ENCODE measurements around the gene KCNIP4. TPM values are rescaled to one million over a fixed set of nuclear protein-coding genes. Genes with fewer than 3 reads are reported as not detected.

KCNIP4 gene
- total and polyA plus RNA-seq, 9 of the 15 experiments (the other 6 are each of a cell fraction or from before 2014, with no cell fraction given) = 0.25 to 0.41 TPM; not detected in 7

- TF ChIP-seq, protein P1, sequence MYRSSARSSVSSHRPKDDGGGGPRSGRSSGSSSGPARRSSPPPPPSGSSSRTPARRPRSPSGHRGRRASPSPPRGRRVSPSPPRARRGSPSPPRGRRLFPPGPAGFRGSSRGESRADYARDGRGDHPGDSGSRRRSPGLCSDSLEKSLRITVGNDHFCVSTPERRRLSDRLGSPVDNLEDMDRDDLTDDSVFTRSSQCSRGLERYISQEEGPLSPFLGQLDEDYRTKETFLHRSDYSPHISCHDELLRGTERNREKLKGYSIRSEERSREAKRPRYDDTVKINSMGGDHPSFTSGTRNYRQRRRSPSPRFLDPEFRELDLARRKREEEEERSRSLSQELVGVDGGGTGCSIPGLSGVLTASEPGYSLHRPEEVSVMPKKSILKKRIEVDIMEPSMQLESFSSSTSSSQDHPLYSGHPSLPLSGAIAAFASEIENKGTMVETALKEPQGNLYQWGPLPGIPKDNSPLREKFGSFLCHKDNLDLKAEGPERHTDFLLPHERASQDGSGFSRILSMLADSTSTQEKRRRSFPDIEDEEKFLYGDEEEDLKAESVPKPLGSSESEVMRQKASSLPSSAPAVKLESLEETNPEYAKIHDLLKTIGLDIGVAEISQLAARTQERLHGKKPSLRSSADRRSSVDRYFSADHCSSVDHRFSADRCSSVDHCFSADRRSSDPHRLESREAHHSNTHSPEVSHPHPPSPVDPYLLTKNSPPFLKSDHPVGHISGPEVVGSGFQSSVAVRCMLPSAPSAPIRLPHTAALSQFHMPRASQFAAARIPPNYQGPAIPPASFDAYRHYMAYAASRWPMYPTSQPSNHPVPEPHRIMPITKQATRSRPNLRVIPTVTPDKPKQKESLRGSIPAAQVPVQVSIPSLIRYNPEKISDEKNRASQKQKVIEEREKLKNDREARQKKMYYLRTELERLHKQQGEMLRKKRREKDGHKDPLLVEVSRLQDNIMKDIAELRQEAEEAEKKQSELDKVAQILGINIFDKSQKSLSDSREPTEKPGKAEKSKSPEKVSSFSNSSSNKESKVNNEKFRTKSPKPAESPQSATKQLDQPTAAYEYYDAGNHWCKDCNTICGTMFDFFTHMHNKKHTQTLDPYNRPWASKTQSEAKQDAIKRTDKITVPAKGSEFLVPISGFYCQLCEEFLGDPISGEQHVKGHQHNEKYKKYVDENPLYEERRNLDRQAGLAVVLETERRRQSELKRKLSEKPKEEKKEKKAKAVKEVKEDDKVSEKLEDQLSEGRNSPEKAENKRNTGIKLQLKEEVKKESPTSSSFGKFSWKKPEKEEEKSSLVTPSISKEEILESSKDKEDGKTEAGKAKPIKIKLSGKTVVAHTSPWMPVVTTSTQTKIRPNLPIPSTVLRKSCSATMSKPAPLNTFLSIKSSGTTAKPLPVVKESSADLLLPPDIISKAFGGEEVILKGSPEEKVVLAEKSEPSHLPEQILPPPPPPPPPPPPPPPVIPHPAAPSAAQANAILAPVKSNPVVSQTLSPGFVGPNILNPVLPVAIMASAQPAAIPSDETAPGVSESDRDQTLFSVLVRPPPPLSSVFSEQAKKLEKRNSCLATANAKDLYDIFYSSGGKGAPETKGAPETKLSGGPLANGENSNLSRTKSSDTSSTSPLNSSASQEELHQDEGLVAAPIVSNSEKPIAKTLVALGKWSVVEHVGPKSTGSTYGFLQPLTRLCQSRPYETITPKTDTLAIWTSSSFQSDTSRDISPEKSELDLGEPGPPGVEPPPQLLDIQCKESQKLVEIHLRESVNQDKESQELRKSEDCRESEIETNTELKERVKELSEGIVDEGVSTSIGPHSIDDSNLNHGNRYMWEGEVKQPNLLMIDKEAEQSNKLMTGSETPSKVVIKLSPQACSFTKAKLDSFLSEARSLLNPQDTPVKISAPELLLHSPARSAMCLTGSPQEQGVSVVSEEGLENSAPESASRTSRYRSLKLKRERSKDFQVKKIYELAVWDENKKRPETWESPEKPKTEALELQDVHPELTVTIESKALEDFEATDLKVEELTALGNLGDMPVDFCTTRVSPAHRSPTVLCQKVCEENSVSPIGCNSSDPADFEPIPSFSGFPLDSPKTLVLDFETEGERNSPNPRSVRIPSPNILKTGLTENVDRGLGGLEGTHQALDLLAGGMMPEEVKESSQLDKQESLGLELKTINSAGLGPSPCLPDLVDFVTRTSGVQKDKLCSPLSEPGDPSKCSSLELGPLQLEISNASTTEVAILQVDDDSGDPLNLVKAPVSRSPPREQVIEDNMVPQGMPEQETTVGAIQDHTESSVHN (IDR thresholded peaks at IDR 0.05; ENCODE audit: borderline replicate concordance in 1 of 2, low read depth in 1 of 2) = no peak
Observed at GRCh38 chr4:21041708-21042107, 906.9 kb downstream of the KCNIP4 start (continued).

GRCh38 chr4:21034728-21035127 is 913.8 kb downstream of the KCNIP4 start:
- Histone ChIP-seq H3K9me3 (replicated peaks; ENCODE audit: control insufficient read depth, insufficient read depth, low read depth, low read length) (0 out of 2 replicates have a peak, but pooled peaks cover 2% of the 10 kb centered on the region), H3K27me3 (ENCODE audit: control insufficient read depth in 2 of 2, insufficient read depth in 2 of 2, low read length in 2 of 2) (no peaks in the 10 kb centered on the region), H3K4me3 (no peak overlapping the region), H2AFZ (ENCODE audit: low read depth, low read length) (no peak overlapping the region), H4K20me1 (replicated peaks; ENCODE audit: control insufficient read depth, insufficient read depth, low read length) (no peaks in the 10 kb centered on the region), H3K4me1 (replicated peaks in 1 of 2; ENCODE audit: control insufficient read depth in 2 of 2, insufficient read depth in 2 of 2, low read length in 2 of 2) (no peaks in the 10 kb centered on the region), H3K36me3 (ENCODE audit: control insufficient read depth, insufficient read depth, low read length) (no peaks in the 10 kb centered on the region), H3K9me1 (ENCODE audit: control insufficient read depth, insufficient read depth, low read length) (no peaks in the 10 kb centered on the region), H3K27ac (ENCODE audit: extremely low read depth, low read depth, low read length) (no peak overlapping the region), H3K79me2 (ENCODE audit: control insufficient read depth, insufficient read depth, low read length) (no peaks in the 10 kb centered on the region), H3K4me2 (ENCODE audit: insufficient read depth, low read length) (no peak overlapping the region), H3K9ac (ENCODE audit: insufficient read depth in 1 of 2, low read depth in 2 of 2, low read length in 2 of 2) (no peak overlapping the region)
- BruUV-seq (replicated peaks) = no TSS peak
- in situ Hi-C loops (cut with MboI) (no loop called here), intact Hi-C loops (cut with micrococcal nuclease) (no loop called here)
- DNase-seq (ENCODE audit: extremely low read depth in 1 of 4, low spot score in 3 of 4) (no peak), ATAC-seq (no peak), FAIRE-seq (no peak)
- WGBS (ENCODE audit: insufficient coverage, low coverage, missing lambda C conversion rate) = 0% methylated on average over 5 of the region's 5 CpGs
- CTCF ChIA-PET (ENCODE audit: low intra/inter-chr PET ratio) = no interaction called here
- POLR2A ChIA-PET = no interaction called here
- TF ChIP-seq ZNF121 (CRISPR knock-in tag; conservative IDR thresholded peaks at IDR 0.05) = no peak
- no peak for TF ChIP-seq ZNF384 (IDR thresholded peaks at IDR 0.05; ENCODE audit: low read depth, low read length)
- no peak for TF ChIP-seq ZNF253 (CRISPR knock-in tag; conservative IDR thresholded peaks at IDR 0.05)
- no peak for TF ChIP-seq ARHGAP35 (IDR thresholded peaks at IDR 0.05; ENCODE audit: partially characterized antibody)
- no peak for TF ChIP-seq POLR2H (tag; IDR thresholded peaks at IDR 0.05; ENCODE audit: low read depth)
- TF ChIP-seq TBP (optimal IDR thresholded peaks at IDR 0.05; ENCODE audit: low read depth, low read length) = no peak
- TF ChIP-seq TAL1 (IDR thresholded peaks at IDR 0.05) = no peak
- TF ChIP-seq SREBF2 (CRISPR knock-in tag; IDR thresholded peaks at IDR 0.05) = no peak
- TF ChIP-seq HEY1 (CRISPR knock-in tag; IDR thresholded peaks at IDR 0.05; ENCODE audit: borderline replicate concordance) = no peak
